Activated CD8-positive, alpha-beta T cell treated with anti-CD3 and anti-CD28 coated beads for 36 hours (primary cell): ENCODE data around the gene SCYGR6. TPM values are rescaled to one million over a fixed set of nuclear protein-coding genes. Genes with fewer than 3 reads are reported as not detected.

Experiments used
- ATAC-seq: fragments of 200-7000 bp; cut with Tn5 transposase; one replicate; pipeline ENCODE4 v1.10.0; 2021; ENCODE audit warnings: mild to moderate bottlenecking, moderate library complexity
- CTCF ChIA-PET: fragments of 350-600 bp; sonication (Branson Sonifier 250); formaldehyde crosslinking; loops from one replicate; lab custom pipeline; 2021; ENCODE audit warnings: antibody characterized with exemption; lab: Charles Lee
- POLR2A ChIA-PET: fragments of 350-600 bp; sonication (Branson Sonifier 250); formaldehyde crosslinking; loops from one replicate; lab custom pipeline; 2021; ENCODE audit warnings: antibody characterized with exemption; lab: Charles Lee
- DNase-seq: peaks from one replicate; pipeline ENCODE4 v3.0.0-alpha.2; 2020
- H3K27ac Mint-ChIP-seq: one replicate; pipeline ENCODE4 v1.8.0; 2021; ENCODE audit warnings: mild to moderate bottlenecking, mixed read lengths
- H3K27me3 Mint-ChIP-seq: one replicate; pipeline ENCODE4 v1.8.0; 2021; ENCODE audit warnings: mixed read lengths
- H3K36me3 Mint-ChIP-seq: one replicate; pipeline ENCODE4 v1.8.0; 2021; ENCODE audit warnings: low read depth, mixed read lengths
- H3K4me1 Mint-ChIP-seq: one replicate; pipeline ENCODE4 v1.8.0; 2021; ENCODE audit warnings: low read depth, mixed read lengths
- H3K4me3 Mint-ChIP-seq: one replicate; pipeline ENCODE4 v1.8.0; 2021; ENCODE audit warnings: mild to moderate bottlenecking, moderate library complexity, mixed read lengths
- H3K9me3 Mint-ChIP-seq: one replicate; pipeline ENCODE4 v1.8.0; 2021; ENCODE audit warnings: mixed read lengths
- CTCF ChIP-seq: fragments of 200-600 bp; IDR thresholded peaks from one replicate; pipeline ENCODE4 v1.8.0; 2022; ENCODE audit warnings: antibody characterized with exemption, mild to moderate bottlenecking
- intact Hi-C: fragments of 100-400 bp; cut with micrococcal nuclease; formaldehyde crosslinking; loops from one replicate; pipeline ENCODE4 v1.10.0; 2022
- total RNA-seq, 2 experiments: library from RNA; stranded (reverse); gene quantifications; one replicate each; pipeline ENCODE4 v1.2.3, GENCODE V29; 2021

Gene SCYGR6
- total RNA-seq, 2 experiments from 2014 or later: not detected

- no peak for TF ChIP-seq CTCF
- Mint-ChIP-seq H3K36me3 (no peaks in the 10 kb centered on the region), H3K27me3 (peaks cover 6% of the 10 kb centered on the region), H3K4me1 (no peaks in the 10 kb centered on the region), H3K4me3 (no peak overlapping the region), H3K27ac (no peak overlapping the region), H3K9me3 (no peaks in the 10 kb centered on the region)
- DNase-seq (no peak), ATAC-seq (no peak)
- POLR2A ChIA-PET: no interaction called here
- CTCF ChIA-PET: interaction anchor here (0.7 to 1.2 kb wide), 2 partner anchors 91 to 295 kb away, joined by 3 read pairs; no protein-coding TSS in a partner anchor
- intact Hi-C loops: no loop called here
These were observed 50.1 kb downstream of the SCYGR6 start for GRCh38 chr2:227674485-227674884.

Other genes with a start within 250 kb of the SCYGR6 start
- gene SCYGR2, start 125.9 kb downstream of the SCYGR6 start, total RNA-seq: not detected
- not detected for gene SCYGR3, start 109.9 kb downstream of the SCYGR6 start, total RNA-seq
- gene SCYGR4, start 107.3 kb downstream of the SCYGR6 start, total RNA-seq: not detected
- gene SCYGR5, start 58.0 kb downstream of the SCYGR6 start, total RNA-seq: not detected
- not detected for gene SLC19A3, start 6.7 kb downstream of the SCYGR6 start, total RNA-seq
- gene SCYGR7, start 3.6 kb upstream of the SCYGR6 start, total RNA-seq: not detected
- not detected for gene SCYGR8, start 21.1 kb upstream of the SCYGR6 start, total RNA-seq
- 1 to 10 TPM; 5.3 to 7.5 TPM for gene CCL20, start 89.1 kb upstream of the SCYGR6 start, total RNA-seq
- gene DAW1, start 146.9 kb upstream of the SCYGR6 start, total RNA-seq: not detected